Stomach smooth muscle (tissue), 2 donors: ENCODE results near the gene UBD.

Experiments used
- H3K27ac ChIP-seq: one replicate; pipeline ENCODE4 v1.7.0; 2013; ENCODE audit warnings: mild to moderate bottlenecking, low read length, inconsistent platforms
- H3K27me3 ChIP-seq, 2 donors: one replicate each; pipeline ENCODE4 v1.7.0; 2013; ENCODE audit warnings: low read length in 2 of 2; ENCODE audit not compliant: insufficient read depth in 2 of 2, control insufficient read depth in 1 of 2
- H3K36me3 ChIP-seq, 2 donors: one replicate each; pipeline ENCODE4 v1.7.0; 2013; ENCODE audit warnings: low read length in 2 of 2; ENCODE audit not compliant: control insufficient read depth in 2 of 2, insufficient read depth in 2 of 2
- H3K4me1 ChIP-seq: one replicate; pipeline ENCODE4 v1.7.0; 2013; ENCODE audit warnings: low read length; ENCODE audit not compliant: control insufficient read depth, insufficient read depth
- H3K4me3 ChIP-seq, 2 donors: one replicate each; pipeline ENCODE4 v1.7.0; 2013; ENCODE audit warnings: low read length in 2 of 2
- H3K9ac ChIP-seq, 2 donors: one replicate each; pipeline ENCODE4 v1.7.0; 2013; ENCODE audit warnings: low read length in 2 of 2, mild to moderate bottlenecking in 1 of 2
- H3K9me3 ChIP-seq, 2 donors: one replicate each; pipeline ENCODE4 v1.7.0; 2013; ENCODE audit warnings: low read length in 2 of 2; ENCODE audit not compliant: control insufficient read depth in 2 of 2
- donor health status: healthy.
- donor health status: Pancreatic carcinoma.

The UBD gene

GRCh38 chr6:29559524-29560287 lies at the start of gene UBD:
TSS of gene UBD (minus strand) at chr6:29559732. CDS start at chr6:29559701, 31 bp downstream.
- Histone ChIP-seq H3K9ac (no peak within 1 kb of the TSS), H3K4me1 (no peaks in the 10 kb centered on the region), H3K27me3 (peaks cover 11 to 16% of the 10 kb centered on the region in 2 donors), H3K27ac (no peak within 1 kb of the TSS), H3K4me3 (no peak within 1 kb of the TSS), H3K9me3 (no peaks in the 10 kb centered on the region), H3K36me3 (no peaks in the 10 kb centered on the region)

- H3K4me1 ChIP-seq, result no peaks in the 10 kb centered on the region
- H3K27me3 ChIP-seq, result no peaks in the 10 kb centered on the region
- H3K36me3 ChIP-seq, result peaks cover 58 to 70% of the 10 kb centered on the region in 2 donors
- H3K9me3 ChIP-seq, result no peaks in the 10 kb centered on the region
- H3K27ac ChIP-seq, result no peak overlapping the region
- H3K9ac ChIP-seq, result no peak overlapping the region
- H3K4me3 ChIP-seq, result no peak overlapping the region
These were observed 48.6 kb upstream of the UBD start for GRCh38 chr6:29608131-29608530.

- Histone ChIP-seq H3K27ac (no peak overlapping the region), H3K4me1 (no peaks in the 10 kb centered on the region), H3K4me3 (no peak overlapping the region), H3K9me3 (no peaks in the 10 kb centered on the region), H3K27me3 (no peaks in the 10 kb centered on the region), H3K36me3 (peaks cover 44 to 58% of the 10 kb centered on the region in 2 donors), H3K9ac (no peak overlapping the region)
These were observed 44.4 kb upstream of the UBD start for GRCh38 chr6:29603930-29604329.

- Histone ChIP-seq H3K9me3 (no peaks in the 10 kb centered on the region), H3K36me3 (peaks cover 39 to 54% of the 10 kb centered on the region in 2 donors), H3K9ac (no peak overlapping the region), H3K4me1 (no peaks in the 10 kb centered on the region), H3K4me3 (no peak overlapping the region), H3K27ac (no peak overlapping the region), H3K27me3 (no peaks in the 10 kb centered on the region)
These were observed 43.9 kb upstream of the UBD start for GRCh38 chr6:29603456-29603855.

GRCh38 chr6:29602564-29603361 lies 43.2 kb upstream of the UBD start:
- Histone ChIP-seq H3K27me3 (no peaks in the 10 kb centered on the region), H3K4me1 (no peaks in the 10 kb centered on the region), H3K27ac (no peak overlapping the region), H3K9ac (no peak overlapping the region), H3K9me3 (no peaks in the 10 kb centered on the region), H3K36me3 (peaks cover 33 to 47% of the 10 kb centered on the region in 2 donors), H3K4me3 (no peak overlapping the region)

- Histone ChIP-seq H3K27ac (no peak overlapping the region), H3K4me1 (peaks cover 5% of the 10 kb centered on the region), H3K4me3 (no peak overlapping the region), H3K36me3 (peaks cover 9 to 10% of the 10 kb centered on the region in 2 donors), H3K9ac (no peak overlapping the region), H3K9me3 (no peaks in the 10 kb centered on the region), H3K27me3 (no peaks in the 10 kb centered on the region)
These were observed 38.7 kb upstream of the UBD start for GRCh38 chr6:29598172-29598747.

- H3K4me3 ChIP-seq, result no peak overlapping the region
These were observed 37.7 kb upstream of the UBD start for GRCh38 chr6:29597184-29597583.

GRCh38 chr6:29596381-29596900 lies 36.9 kb upstream of the UBD start:
- Histone ChIP-seq H3K36me3 (no peaks in the 10 kb centered on the region), H3K9ac (no peak overlapping the region), H3K27ac (no peak overlapping the region), H3K27me3 (peaks cover 0 to 2% of the 10 kb centered on the region in 2 donors), H3K9me3 (no peaks in the 10 kb centered on the region), H3K4me1 (peaks cover 7% of the 10 kb centered on the region), H3K4me3 (no peak overlapping the region)

More at GRCh38 chr6:29597184-29597583, 37.7 kb upstream of the UBD start:
- no peak overlapping the region for H3K9ac ChIP-seq
- H3K9me3 ChIP-seq, result no peaks in the 10 kb centered on the region
- H3K4me1 ChIP-seq, result peaks cover 7% of the 10 kb centered on the region
- H3K27me3 ChIP-seq, result peaks cover 0 to 2% of the 10 kb centered on the region in 2 donors
- H3K36me3 ChIP-seq, result peaks cover 0 to under 1% of the 10 kb centered on the region in 2 donors
- no peak overlapping the region for H3K27ac ChIP-seq

GRCh38 chr6:29593199-29593855 lies 33.8 kb upstream of the UBD start:
- no peaks in the 10 kb centered on the region for H3K36me3 ChIP-seq
- no peak overlapping the region for H3K9ac ChIP-seq
- no peaks in the 10 kb centered on the region for H3K9me3 ChIP-seq
- no peak overlapping the region for H3K4me3 ChIP-seq
- no peak overlapping the region for H3K27ac ChIP-seq
- peaks cover 7% of the 10 kb centered on the region for H3K4me1 ChIP-seq
- H3K27me3 ChIP-seq, result peaks cover 0 to 2% of the 10 kb centered on the region in 2 donors

GRCh38 chr6:29591677-29592076 lies 32.1 kb upstream of the UBD start:
- peaks cover 0 to 2% of the 10 kb centered on the region in 2 donors for H3K27me3 ChIP-seq
- H3K9me3 ChIP-seq, result no peaks in the 10 kb centered on the region
- no peak overlapping the region for H3K4me3 ChIP-seq
- no peaks in the 10 kb centered on the region for H3K36me3 ChIP-seq
- H3K27ac ChIP-seq, result no peak overlapping the region
- H3K9ac ChIP-seq, result no peak overlapping the region
- H3K4me1 ChIP-seq, result peaks cover 7% of the 10 kb centered on the region
